SK-N-SH (cell line): ENCODE results near the gene PSMA6. TPM values are rescaled to one million over a fixed set of nuclear protein-coding genes. Genes with fewer than 3 reads are reported as not detected.

ENCODE experiments used
- CTCF ChIA-PET: fragments of 300-600, 350-600 bp; formaldehyde crosslinking; extraction: SDS; loops from one replicate; lab custom pipeline; 2021; lab: Yijun Ruan, JAX
- POLR2A ChIA-PET: fragments of 350-600 bp; sonication (Branson Sonifier 250); formaldehyde crosslinking; extraction: SDS; loops from one replicate; lab custom pipeline; 2020; ENCODE audit warnings: antibody characterized with exemption, inconsistent platforms; lab: Yijun Ruan, JAX
- DNase-seq: peaks from one replicate; pipeline ENCODE4 v3.0.0; 2012
- H2AFZ ChIP-seq: fragments of 200-600 bp; sonication (generic); 2 replicates; pipeline ENCODE4 v1.8.1; 2016; ENCODE audit warnings: antibody characterized with exemption, mild to moderate bottlenecking, low read depth
- H3F3A ChIP-seq: fragments of 200-600 bp; sonication (generic); replicated peaks from 2 replicates; pipeline ENCODE3; 2016; ENCODE audit warnings: antibody characterized with exemption, mild to moderate bottlenecking; ENCODE audit not compliant: insufficient read depth
- H3K27ac ChIP-seq, 2 experiments: fragments of 200-500 bp in 1 of 2; fragments of 200-600 bp in 1 of 2; sonication (Bioruptor generic) in 1 of 2; sonication (generic), shearing (Covaris generic) in 1 of 2; 2 replicates each; pipeline versions ENCODE4 v1.5.1 to v1.6.1; 2014 to 2016; ENCODE audit warnings: low read depth in 2 of 2, inconsistent platforms in 1 of 2, low read length in 1 of 2, mild to moderate bottlenecking in 1 of 2, mixed read lengths in 1 of 2
- H3K27me3 ChIP-seq: fragments of 200-600 bp; sonication (generic), shearing (Covaris generic); 2 replicates; pipeline ENCODE4 v1.6.1; 2016; ENCODE audit warnings: mixed run types; ENCODE audit not compliant: insufficient read depth
- H3K36me3 ChIP-seq, 2 experiments: fragments of 200-500 bp in 1 of 2; fragments of 200-600 bp in 1 of 2; sonication (Bioruptor generic) in 1 of 2; sonication (generic) in 1 of 2; replicated peaks in 1 of 2; 2 replicates each; pipeline versions ENCODE3 to v1.5.1; 2014 to 2016; ENCODE audit warnings: low read length in 1 of 2, mild to moderate bottlenecking in 1 of 2; ENCODE audit not compliant: insufficient read depth in 2 of 2, control insufficient read depth in 1 of 2
- H3K4me1 ChIP-seq, 2 experiments: fragments of 200-500 bp in 1 of 2; fragments of 200-600 bp in 1 of 2; sonication (Bioruptor generic) in 1 of 2; sonication (generic), shearing (Covaris generic) in 1 of 2; 2 replicates each; pipeline versions ENCODE4 v1.5.1 to v1.6.1; 2014 to 2016; ENCODE audit warnings: low read depth in 1 of 2, low read length in 1 of 2, mixed run types in 1 of 2; ENCODE audit not compliant: insufficient read depth in 2 of 2, control insufficient read depth in 1 of 2
- H3K4me2 ChIP-seq: fragments of 200-600 bp; sonication (generic), shearing (Covaris generic); 2 replicates; pipeline ENCODE4 v1.6.1; 2017; ENCODE audit warnings: mixed run types
- H3K4me3 ChIP-seq, 2 experiments: fragments of 200-500 bp in 1 of 2; fragments of 200-600 bp in 1 of 2; sonication (Bioruptor generic) in 1 of 2; sonication (generic), shearing (Covaris generic) in 1 of 2; 2 replicates each; pipeline versions ENCODE4 v1.5.1 to v1.8.1; 2014 to 2016; ENCODE audit warnings: low read depth in 2 of 2, inconsistent platforms in 1 of 2, low read length in 1 of 2, mild to moderate bottlenecking in 1 of 2, mixed read lengths in 1 of 2, moderate library complexity in 1 of 2
- H3K79me2 ChIP-seq: fragments of 200-600 bp; sonication (generic); 2 replicates; pipeline ENCODE4 v1.8.1; 2017; ENCODE audit warnings: mild to moderate bottlenecking; ENCODE audit not compliant: insufficient read depth
- H3K9ac ChIP-seq: fragments of 200-600 bp; sonication (generic); 2 replicates; pipeline ENCODE4 v1.6.1; 2017; ENCODE audit warnings: mixed run types
- H3K9me2 ChIP-seq: fragments of 200-600 bp; sonication (generic); 2 replicates; pipeline ENCODE4 v1.6.1; 2017; ENCODE audit warnings: mixed run types
- H3K9me3 ChIP-seq: fragments of 200-600 bp; sonication (generic); 2 replicates; pipeline ENCODE4 v1.6.1; 2017; ENCODE audit warnings: mixed run types, mild to moderate bottlenecking, moderate library complexity
- H4K20me1 ChIP-seq: fragments of 200-600 bp; sonication (generic); 2 replicates; pipeline ENCODE4 v1.6.1; 2017; ENCODE audit warnings: mild to moderate bottlenecking, mixed run types; ENCODE audit not compliant: insufficient read depth
- CHD2 ChIP-seq: fragments of 150-350 bp; IDR thresholded peaks from 2 replicates; pipeline ENCODE4 v1.6.1; 2018; ENCODE audit warnings: low read length; ENCODE audit not compliant: partially characterized antibody
- EP300 ChIP-seq, 2 experiments: IDR thresholded peaks; 2 replicates each; pipeline versions ENCODE4 v1.4.0 to v1.6.1; 2012; ENCODE audit warnings: borderline replicate concordance in 1 of 2, low read depth in 1 of 2, low read length in 1 of 2
- EZH2phosphoT487 ChIP-seq: fragments of 200-600 bp; sonication (generic); IDR thresholded peaks from 2 replicates; pipeline ENCODE4 v1.6.1; 2017; ENCODE audit warnings: low read depth, mixed run types, mild to moderate bottlenecking, antibody characterized with exemption, moderate library complexity, borderline replicate concordance
- FOSL2 ChIP-seq: IDR thresholded peaks from 2 replicates; pipeline ENCODE4 v1.4.0; 2012; ENCODE audit warnings: low read depth, mild to moderate bottlenecking, moderate library complexity, borderline replicate concordance
- FOXM1 ChIP-seq: IDR thresholded peaks from 2 replicates; pipeline ENCODE4 v1.4.0; 2012; ENCODE audit warnings: low read depth, mild to moderate bottlenecking
- GATA2 ChIP-seq: sonication (generic); formaldehyde crosslinking; IDR thresholded peaks from 2 replicates; pipeline ENCODE4 v1.5.0; 2020; ENCODE audit warnings: mild to moderate bottlenecking, missing genetic modification reagents
- JUND ChIP-seq: IDR thresholded peaks from 2 replicates; pipeline ENCODE4 v1.4.0; 2012
- NFIC ChIP-seq: IDR thresholded peaks from 2 replicates; pipeline ENCODE4 v1.4.0; 2012; ENCODE audit warnings: borderline replicate concordance
- RAD21 ChIP-seq: IDR thresholded peaks from 2 replicates; pipeline ENCODE4 v1.6.1; 2012; ENCODE audit warnings: mild to moderate bottlenecking, low read length
- RCOR1 ChIP-seq: fragments of 150-350 bp; IDR thresholded peaks from 2 replicates; pipeline ENCODE4 v1.6.1; 2017; ENCODE audit warnings: antibody characterized with exemption, low read length
- RFX5 ChIP-seq: IDR thresholded peaks from 2 replicates; pipeline ENCODE4 v1.6.1; 2012; ENCODE audit warnings: mild to moderate bottlenecking, improper control_type of control experiment, low read length
- RXRA ChIP-seq: IDR thresholded peaks from 2 replicates; pipeline ENCODE4 v1.4.0; 2012; ENCODE audit warnings: low read depth, mild to moderate bottlenecking, borderline replicate concordance
- SIN3A ChIP-seq: IDR thresholded peaks from 2 replicates; pipeline ENCODE4 v1.6.1; 2012; ENCODE audit warnings: low read depth, mild to moderate bottlenecking, low read length, moderate library complexity, borderline replicate concordance
- TCF12 ChIP-seq: IDR thresholded peaks from 2 replicates; pipeline ENCODE4 v1.4.0; 2012
- TEAD4 ChIP-seq: IDR thresholded peaks from 2 replicates; pipeline ENCODE4 v1.4.0; 2012; ENCODE audit warnings: mild to moderate bottlenecking, borderline replicate concordance; ENCODE audit not compliant: insufficient read depth
- WGBS: methylation state at CpG from one replicate; pipeline ENCODE4 v1.1.6; 2017; ENCODE audit warnings: low lambda C conversion rate; 5-methylcytosine and 5-hydroxymethylcytosine counted together
- polyA plus RNA-seq, 3 experiments: library from polyadenylated mRNA; depleted of rRNA; stranded (reverse); fragments of >200 nt; gene quantifications; 2 replicates each; pipeline ENCODE4 v1.2.3, GENCODE V29; 2012
- TF ChIP-seq, protein P1 (sequence below): IDR thresholded peaks from 2 replicates; pipeline ENCODE4 v1.4.0; 2012; ENCODE audit warnings: low read depth, borderline replicate concordance
- TF ChIP-seq, protein P2 (sequence below): IDR thresholded peaks from 2 replicates; pipeline ENCODE4 v1.6.1; 2012; ENCODE audit warnings: mild to moderate bottlenecking, low read depth, low read length, moderate library complexity
- TF ChIP-seq, protein P3 (sequence below): fragments of 200-600 bp; sonication (generic); IDR thresholded peaks from 2 replicates; pipeline ENCODE4 v1.6.1; 2017; ENCODE audit warnings: antibody characterized with exemption, mild to moderate bottlenecking, moderate library complexity
- TF ChIP-seq, protein P4 (sequence below): fragments of 150-350 bp; IDR thresholded peaks from 2 replicates; pipeline ENCODE4 v1.6.1; 2016; ENCODE audit warnings: mild to moderate bottlenecking, low read depth, low read length
- TF ChIP-seq, protein P5 (sequence below): IDR thresholded peaks from 2 replicates; pipeline ENCODE4; 2012

PSMA6 gene
- polyA plus RNA-seq, 1 of the 3 experiments (the other 2 are of a cell fraction) = 174 TPM

DNA sequence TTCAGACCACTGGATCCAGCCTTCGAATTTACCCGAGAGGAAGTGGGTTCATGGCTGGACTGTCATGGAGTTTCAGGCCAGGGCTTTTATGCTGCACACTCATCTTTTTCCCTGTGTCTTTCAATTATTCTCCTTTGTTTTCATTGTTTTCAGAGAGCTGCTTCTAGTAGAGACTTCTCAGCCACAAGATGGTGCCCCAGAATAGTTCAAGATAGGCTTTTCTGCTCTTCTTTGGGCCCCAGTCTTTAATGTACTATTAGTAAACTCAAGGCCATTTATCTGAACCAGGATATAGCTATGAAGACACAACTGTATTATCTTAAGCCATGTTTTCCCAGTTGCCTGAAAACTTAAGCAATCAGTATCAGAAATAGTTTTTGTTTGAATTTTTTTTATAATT is 30.4 kb upstream of the PSMA6 start:
- Histone ChIP-seq H3K79me2 (no peaks in the 10 kb centered on the region), H3K9me2 (no peaks in the 10 kb centered on the region), H3K9ac (no peak overlapping the region), H4K20me1 (no peaks in the 10 kb centered on the region), H3K4me1 (no peaks in the 10 kb centered on the region; a peak in 1 of 4 replicates), H3K4me3 (no peak overlapping the region), H3K4me2 (no peak overlapping the region), H3K9me3 (no peaks in the 10 kb centered on the region), H2AFZ (no peak overlapping the region), H3F3A (peaks cover 9% of the 10 kb centered on the region), H3K27ac (no peak overlapping the region), H3K36me3 (peaks cover 0 to 3% of the 10 kb centered on the region in 2 experiments), H3K27me3 (no peaks in the 10 kb centered on the region)
- ChIA-PET CTCF (no interaction called here), POLR2A (no interaction called here)
- DNase-seq = no peak
- no peak for TF ChIP-seq FOSL2
- TF ChIP-seq, protein P1, sequence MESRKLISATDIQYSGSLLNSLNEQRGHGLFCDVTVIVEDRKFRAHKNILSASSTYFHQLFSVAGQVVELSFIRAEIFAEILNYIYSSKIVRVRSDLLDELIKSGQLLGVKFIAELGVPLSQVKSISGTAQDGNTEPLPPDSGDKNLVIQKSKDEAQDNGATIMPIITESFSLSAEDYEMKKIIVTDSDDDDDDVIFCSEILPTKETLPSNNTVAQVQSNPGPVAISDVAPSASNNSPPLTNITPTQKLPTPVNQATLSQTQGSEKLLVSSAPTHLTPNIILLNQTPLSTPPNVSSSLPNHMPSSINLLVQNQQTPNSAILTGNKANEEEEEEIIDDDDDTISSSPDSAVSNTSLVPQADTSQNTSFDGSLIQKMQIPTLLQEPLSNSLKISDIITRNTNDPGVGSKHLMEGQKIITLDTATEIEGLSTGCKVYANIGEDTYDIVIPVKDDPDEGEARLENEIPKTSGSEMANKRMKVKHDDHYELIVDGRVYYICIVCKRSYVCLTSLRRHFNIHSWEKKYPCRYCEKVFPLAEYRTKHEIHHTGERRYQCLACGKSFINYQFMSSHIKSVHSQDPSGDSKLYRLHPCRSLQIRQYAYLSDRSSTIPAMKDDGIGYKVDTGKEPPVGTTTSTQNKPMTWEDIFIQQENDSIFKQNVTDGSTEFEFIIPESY = no peak
- TF ChIP-seq TEAD4 = no peak
- TF ChIP-seq EZH2phosphoT487 = no peak
- no peak for TF ChIP-seq RFX5
- no peak for TF ChIP-seq CHD2
- TF ChIP-seq RAD21 = peak; percentile 15; the same call in 1 of the 2 replicates
- 94% methylated on average over 2 of the region's 2 CpGs for WGBS

DNA sequence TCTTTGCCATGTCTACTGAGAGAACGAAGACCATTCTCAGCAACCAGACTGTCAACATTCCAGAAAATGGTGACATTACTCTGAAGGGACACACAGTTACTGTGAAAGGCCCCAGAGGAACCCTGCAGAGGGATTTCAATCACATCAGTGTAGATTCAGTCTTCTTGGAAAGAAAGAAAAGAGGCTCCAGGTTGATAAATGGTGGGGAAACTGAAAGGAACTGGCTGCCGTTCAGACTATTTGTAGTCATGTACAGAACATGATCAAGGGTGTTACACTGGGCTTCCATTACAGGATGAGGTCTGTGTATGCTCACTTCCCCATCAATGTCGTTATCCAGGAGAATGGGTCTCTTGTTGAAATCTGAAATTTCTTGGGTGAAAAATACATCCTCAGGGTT is 29.7 kb upstream of the PSMA6 start:
- Histone ChIP-seq H3K9me3 (no peaks in the 10 kb centered on the region), H3K36me3 (peaks cover 0 to 3% of the 10 kb centered on the region in 2 experiments), H3K9ac (no peak overlapping the region), H3K27ac (no peak overlapping the region), H3K4me3 (no peak overlapping the region), H3K4me1 (no peaks in the 10 kb centered on the region; a peak in 1 of 4 replicates), H4K20me1 (no peaks in the 10 kb centered on the region), H3K79me2 (no peaks in the 10 kb centered on the region), H3F3A (peaks cover 6% of the 10 kb centered on the region), H3K9me2 (no peaks in the 10 kb centered on the region), H2AFZ (no peak overlapping the region), H3K4me2 (no peak overlapping the region), H3K27me3 (no peaks in the 10 kb centered on the region)
- WGBS = 100% methylated on average over 3 of the region's 3 CpGs
- DNase-seq = no peak
- CTCF ChIA-PET = no interaction called here
- POLR2A ChIA-PET = no interaction called here
- TF ChIP-seq RXRA (no peak), GATA2 (CRISPR knock-in tag) (no peak), SIN3A (no peak), JUND (no peak), RFX5 (no peak), RCOR1 (no peak), FOXM1 (no peak), TCF12 (no peak), EP300 (IDR thresholded peaks at IDR 0.05; ENCODE audit: borderline replicate concordance in 1 of 2, low read depth in 1 of 2, low read length in 1 of 2) (no peak), NFIC (no peak)
- TF ChIP-seq, protein P2, sequence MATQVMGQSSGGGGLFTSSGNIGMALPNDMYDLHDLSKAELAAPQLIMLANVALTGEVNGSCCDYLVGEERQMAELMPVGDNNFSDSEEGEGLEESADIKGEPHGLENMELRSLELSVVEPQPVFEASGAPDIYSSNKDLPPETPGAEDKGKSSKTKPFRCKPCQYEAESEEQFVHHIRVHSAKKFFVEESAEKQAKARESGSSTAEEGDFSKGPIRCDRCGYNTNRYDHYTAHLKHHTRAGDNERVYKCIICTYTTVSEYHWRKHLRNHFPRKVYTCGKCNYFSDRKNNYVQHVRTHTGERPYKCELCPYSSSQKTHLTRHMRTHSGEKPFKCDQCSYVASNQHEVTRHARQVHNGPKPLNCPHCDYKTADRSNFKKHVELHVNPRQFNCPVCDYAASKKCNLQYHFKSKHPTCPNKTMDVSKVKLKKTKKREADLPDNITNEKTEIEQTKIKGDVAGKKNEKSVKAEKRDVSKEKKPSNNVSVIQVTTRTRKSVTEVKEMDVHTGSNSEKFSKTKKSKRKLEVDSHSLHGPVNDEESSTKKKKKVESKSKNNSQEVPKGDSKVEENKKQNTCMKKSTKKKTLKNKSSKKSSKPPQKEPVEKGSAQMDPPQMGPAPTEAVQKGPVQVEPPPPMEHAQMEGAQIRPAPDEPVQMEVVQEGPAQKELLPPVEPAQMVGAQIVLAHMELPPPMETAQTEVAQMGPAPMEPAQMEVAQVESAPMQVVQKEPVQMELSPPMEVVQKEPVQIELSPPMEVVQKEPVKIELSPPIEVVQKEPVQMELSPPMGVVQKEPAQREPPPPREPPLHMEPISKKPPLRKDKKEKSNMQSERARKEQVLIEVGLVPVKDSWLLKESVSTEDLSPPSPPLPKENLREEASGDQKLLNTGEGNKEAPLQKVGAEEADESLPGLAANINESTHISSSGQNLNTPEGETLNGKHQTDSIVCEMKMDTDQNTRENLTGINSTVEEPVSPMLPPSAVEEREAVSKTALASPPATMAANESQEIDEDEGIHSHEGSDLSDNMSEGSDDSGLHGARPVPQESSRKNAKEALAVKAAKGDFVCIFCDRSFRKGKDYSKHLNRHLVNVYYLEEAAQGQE = no peak
- TF ChIP-seq, protein P3, sequence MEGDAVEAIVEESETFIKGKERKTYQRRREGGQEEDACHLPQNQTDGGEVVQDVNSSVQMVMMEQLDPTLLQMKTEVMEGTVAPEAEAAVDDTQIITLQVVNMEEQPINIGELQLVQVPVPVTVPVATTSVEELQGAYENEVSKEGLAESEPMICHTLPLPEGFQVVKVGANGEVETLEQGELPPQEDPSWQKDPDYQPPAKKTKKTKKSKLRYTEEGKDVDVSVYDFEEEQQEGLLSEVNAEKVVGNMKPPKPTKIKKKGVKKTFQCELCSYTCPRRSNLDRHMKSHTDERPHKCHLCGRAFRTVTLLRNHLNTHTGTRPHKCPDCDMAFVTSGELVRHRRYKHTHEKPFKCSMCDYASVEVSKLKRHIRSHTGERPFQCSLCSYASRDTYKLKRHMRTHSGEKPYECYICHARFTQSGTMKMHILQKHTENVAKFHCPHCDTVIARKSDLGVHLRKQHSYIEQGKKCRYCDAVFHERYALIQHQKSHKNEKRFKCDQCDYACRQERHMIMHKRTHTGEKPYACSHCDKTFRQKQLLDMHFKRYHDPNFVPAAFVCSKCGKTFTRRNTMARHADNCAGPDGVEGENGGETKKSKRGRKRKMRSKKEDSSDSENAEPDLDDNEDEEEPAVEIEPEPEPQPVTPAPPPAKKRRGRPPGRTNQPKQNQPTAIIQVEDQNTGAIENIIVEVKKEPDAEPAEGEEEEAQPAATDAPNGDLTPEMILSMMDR = no peak
- TF ChIP-seq, protein P4, sequence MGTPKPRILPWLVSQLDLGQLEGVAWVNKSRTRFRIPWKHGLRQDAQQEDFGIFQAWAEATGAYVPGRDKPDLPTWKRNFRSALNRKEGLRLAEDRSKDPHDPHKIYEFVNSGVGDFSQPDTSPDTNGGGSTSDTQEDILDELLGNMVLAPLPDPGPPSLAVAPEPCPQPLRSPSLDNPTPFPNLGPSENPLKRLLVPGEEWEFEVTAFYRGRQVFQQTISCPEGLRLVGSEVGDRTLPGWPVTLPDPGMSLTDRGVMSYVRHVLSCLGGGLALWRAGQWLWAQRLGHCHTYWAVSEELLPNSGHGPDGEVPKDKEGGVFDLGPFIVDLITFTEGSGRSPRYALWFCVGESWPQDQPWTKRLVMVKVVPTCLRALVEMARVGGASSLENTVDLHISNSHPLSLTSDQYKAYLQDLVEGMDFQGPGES = no peak
- TF ChIP-seq, protein P5, sequence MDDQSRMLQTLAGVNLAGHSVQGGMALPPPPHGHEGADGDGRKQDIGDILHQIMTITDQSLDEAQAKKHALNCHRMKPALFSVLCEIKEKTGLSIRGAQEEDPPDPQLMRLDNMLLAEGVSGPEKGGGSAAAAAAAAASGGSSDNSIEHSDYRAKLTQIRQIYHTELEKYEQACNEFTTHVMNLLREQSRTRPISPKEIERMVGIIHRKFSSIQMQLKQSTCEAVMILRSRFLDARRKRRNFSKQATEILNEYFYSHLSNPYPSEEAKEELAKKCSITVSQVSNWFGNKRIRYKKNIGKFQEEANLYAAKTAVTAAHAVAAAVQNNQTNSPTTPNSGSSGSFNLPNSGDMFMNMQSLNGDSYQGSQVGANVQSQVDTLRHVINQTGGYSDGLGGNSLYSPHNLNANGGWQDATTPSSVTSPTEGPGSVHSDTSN = no peak
